OCI-LY3 (cell line): ENCODE results near the gene ULK1.
"Not testable (repeated sequence)": the region's sequence is repeated elsewhere in the genome, so short reads cannot be mapped to it uniquely, and the experiment has no call there.

ENCODE experiments used
- EZH2phosphoT487 ChIP-seq: fragments of 200-600 bp; shearing (Covaris generic); IDR thresholded peaks from 2 replicates; pipeline ENCODE4 v1.6.1; 2018; ENCODE audit warnings: antibody characterized with exemption, mixed run types, low read depth
- TF ChIP-seq, protein P1 (sequence below): fragments of 200-600, 300-600 bp; sonication (generic); IDR thresholded peaks from 2 replicates; pipeline ENCODE4 v1.5.1; 2014; ENCODE audit warnings: antibody characterized with exemption, low read length, low read depth

DNA sequence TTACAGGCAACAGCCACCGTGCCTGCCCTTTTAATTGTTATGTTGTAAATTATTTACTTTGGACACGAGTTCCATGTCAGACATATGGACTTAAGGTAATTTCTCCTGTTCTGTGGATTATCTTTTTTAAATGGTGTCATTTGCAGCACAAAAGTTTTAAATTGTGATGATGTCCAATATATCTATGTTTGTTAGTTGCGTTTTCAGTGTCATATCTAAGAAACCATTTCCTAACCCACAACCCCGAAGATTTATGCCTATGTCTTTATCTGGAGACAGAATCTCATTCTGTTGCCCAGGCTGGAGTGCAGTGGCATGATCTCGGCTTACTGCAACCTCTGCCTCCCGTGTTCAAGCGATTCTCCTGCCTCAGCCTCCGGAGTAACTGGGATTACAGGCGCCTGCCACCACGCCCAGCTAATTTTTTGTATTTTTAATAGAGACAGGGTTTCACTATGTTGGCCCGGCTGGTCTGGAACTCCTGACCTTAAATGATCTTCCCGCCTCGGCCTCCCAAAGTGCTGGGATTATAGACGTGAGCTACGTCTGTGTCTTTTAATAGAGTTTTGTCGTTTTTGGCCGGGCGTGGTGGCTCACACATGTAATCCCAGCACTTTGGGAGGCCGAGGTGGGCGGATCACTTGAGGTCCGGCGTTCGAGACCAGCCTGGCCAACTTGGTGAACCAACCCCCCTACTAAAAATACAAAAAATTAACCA lies 54.5 kb downstream of the ULK1 start:
- TF ChIP-seq, protein P1, sequence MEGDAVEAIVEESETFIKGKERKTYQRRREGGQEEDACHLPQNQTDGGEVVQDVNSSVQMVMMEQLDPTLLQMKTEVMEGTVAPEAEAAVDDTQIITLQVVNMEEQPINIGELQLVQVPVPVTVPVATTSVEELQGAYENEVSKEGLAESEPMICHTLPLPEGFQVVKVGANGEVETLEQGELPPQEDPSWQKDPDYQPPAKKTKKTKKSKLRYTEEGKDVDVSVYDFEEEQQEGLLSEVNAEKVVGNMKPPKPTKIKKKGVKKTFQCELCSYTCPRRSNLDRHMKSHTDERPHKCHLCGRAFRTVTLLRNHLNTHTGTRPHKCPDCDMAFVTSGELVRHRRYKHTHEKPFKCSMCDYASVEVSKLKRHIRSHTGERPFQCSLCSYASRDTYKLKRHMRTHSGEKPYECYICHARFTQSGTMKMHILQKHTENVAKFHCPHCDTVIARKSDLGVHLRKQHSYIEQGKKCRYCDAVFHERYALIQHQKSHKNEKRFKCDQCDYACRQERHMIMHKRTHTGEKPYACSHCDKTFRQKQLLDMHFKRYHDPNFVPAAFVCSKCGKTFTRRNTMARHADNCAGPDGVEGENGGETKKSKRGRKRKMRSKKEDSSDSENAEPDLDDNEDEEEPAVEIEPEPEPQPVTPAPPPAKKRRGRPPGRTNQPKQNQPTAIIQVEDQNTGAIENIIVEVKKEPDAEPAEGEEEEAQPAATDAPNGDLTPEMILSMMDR, result not testable (repeated sequence)
- not testable (repeated sequence) for TF ChIP-seq EZH2phosphoT487
